Smooth muscle cell (in vitro differentiated cells): ENCODE measurements around the gene ODAD3. TPM values are rescaled to one million over a fixed set of nuclear protein-coding genes. Genes with fewer than 3 reads are reported as not detected.

ENCODE experiments used
- DNase-seq: peaks from one replicate; lab custom pipeline; 2025; ENCODE audit not compliant: unreplicated experiment; lab: John Stamatoyannopoulos, UW
- H2AFZ ChIP-seq: fragments of 200-600 bp; sonication (generic); 2 replicates; pipeline ENCODE4 v1.6.0; 2016; ENCODE audit warnings: antibody characterized with exemption, low read depth, mild to moderate bottlenecking
- H3F3A ChIP-seq: fragments of 200-600 bp; sonication (generic); 2 replicates; pipeline ENCODE4 v1.6.0; 2017; ENCODE audit warnings: antibody characterized with exemption, low read depth
- H3K27ac ChIP-seq: fragments of 200-600 bp; sonication (generic); 2 replicates; pipeline ENCODE4 v1.5.1; 2016; ENCODE audit warnings: low read depth, mild to moderate bottlenecking
- H3K27me3 ChIP-seq: fragments of 200-600 bp; sonication (generic); 2 replicates; pipeline ENCODE4 v1.6.1; 2016; ENCODE audit warnings: low read depth, mild to moderate bottlenecking
- H3K36me3 ChIP-seq: fragments of 200-600 bp; sonication (generic); 2 replicates; pipeline ENCODE4 v1.5.1; 2016; ENCODE audit warnings: low read depth
- H3K4me1 ChIP-seq: fragments of 200-600 bp; sonication (generic); 2 replicates; pipeline ENCODE4 v1.5.1; 2016; ENCODE audit warnings: low read depth
- H3K4me2 ChIP-seq: fragments of 200-600 bp; sonication (generic); 2 replicates; pipeline ENCODE4 v1.6.0; 2016; ENCODE audit warnings: mild to moderate bottlenecking
- H3K4me3 ChIP-seq: fragments of 200-600 bp; sonication (generic); 2 replicates; pipeline ENCODE4 v1.5.1; 2016; ENCODE audit warnings: mild to moderate bottlenecking
- H3K79me2 ChIP-seq: fragments of 200-600 bp; sonication (generic); 2 replicates; pipeline ENCODE4 v1.6.0; 2016; ENCODE audit warnings: low read depth, mild to moderate bottlenecking
- H3K9ac ChIP-seq: fragments of 200-600 bp; sonication (generic); 2 replicates; pipeline ENCODE4 v1.6.0; 2016; ENCODE audit warnings: low read depth
- H3K9me3 ChIP-seq: fragments of 200-600 bp; sonication (generic); replicated peaks from 2 replicates; pipeline ENCODE4 v1.5.1; 2016; ENCODE audit warnings: low read depth
- H4K20me1 ChIP-seq: fragments of 200-600 bp; sonication (generic); 2 replicates; pipeline ENCODE4 v1.6.0; 2016; ENCODE audit warnings: low read depth
- WGBS: methylation state at CpG from one replicate; pipeline ENCODE4 v1.1.7; 2016; ENCODE audit warnings: low lambda C conversion rate; 5-methylcytosine and 5-hydroxymethylcytosine counted together
- polyA plus RNA-seq: library from polyadenylated mRNA; unstranded; fragments of >200 nt; fragmentation: Nextera tagmentation; extraction: Ambion mirVana; gene quantifications from 2 replicates; pipeline ENCODE4 v1.2.1, GENCODE V29; 2016
- total RNA-seq: library from RNA; depleted of rRNA; stranded (reverse); fragments of >200 nt; gene quantifications from 2 replicates; pipeline ENCODE4 v1.2.3, GENCODE V29; 2014
- TF ChIP-seq, protein P1 (sequence below): fragments of 200-600 bp; sonication (generic); IDR thresholded peaks from 2 replicates; pipeline ENCODE4 v1.5.1; 2017; ENCODE audit warnings: borderline replicate concordance, mild to moderate bottlenecking, antibody characterized with exemption; ENCODE audit not compliant: insufficient read depth, poor library complexity, severe bottlenecking

The ODAD3 gene
- total and polyA plus RNA-seq, 2 experiments from 2014 or later, result 5.1 TPM; not detected in 1

DNA sequence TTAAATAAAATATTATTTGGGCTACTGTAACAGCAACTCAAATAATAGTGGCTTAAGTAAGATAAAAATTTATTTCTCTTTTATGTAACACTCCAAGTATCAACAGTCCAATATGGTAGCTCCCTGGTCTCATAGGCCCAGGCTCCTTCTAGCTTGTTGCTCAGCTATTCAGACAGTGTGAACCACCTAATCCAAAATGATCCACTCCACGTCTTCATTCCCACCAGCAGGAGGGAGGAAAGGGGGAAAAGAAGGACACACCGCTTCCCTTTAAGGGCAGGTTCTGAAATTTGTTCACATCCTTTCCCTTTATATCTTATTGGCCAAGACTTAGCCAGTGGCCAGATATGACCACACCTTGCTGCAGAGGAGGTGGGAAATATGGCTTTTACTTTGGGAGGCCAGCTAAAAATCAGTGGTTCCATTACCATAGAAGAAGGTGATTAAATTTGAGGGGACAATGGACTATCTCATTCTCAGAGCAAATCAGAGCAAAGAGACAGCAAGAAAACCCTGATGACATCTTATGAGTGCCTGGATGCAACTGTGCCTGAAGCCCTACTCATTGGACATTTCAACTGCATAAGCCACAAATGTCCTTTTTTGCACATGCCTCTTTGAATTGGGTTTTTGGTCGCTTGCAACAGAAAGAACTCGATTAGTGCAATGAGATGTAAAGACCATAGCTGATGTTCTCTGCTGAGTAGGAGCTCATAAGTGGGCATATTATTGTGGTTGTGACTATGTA lies 43.8 kb downstream of the ODAD3 start:
- H4K20me1 ChIP-seq, result no peaks in the 10 kb centered on the region
- DNase-seq, result no peak
- no peak overlapping the region for H2AFZ ChIP-seq
- WGBS, result 85% methylated on average over 4 of the region's 4 CpGs
- TF ChIP-seq, protein P1, sequence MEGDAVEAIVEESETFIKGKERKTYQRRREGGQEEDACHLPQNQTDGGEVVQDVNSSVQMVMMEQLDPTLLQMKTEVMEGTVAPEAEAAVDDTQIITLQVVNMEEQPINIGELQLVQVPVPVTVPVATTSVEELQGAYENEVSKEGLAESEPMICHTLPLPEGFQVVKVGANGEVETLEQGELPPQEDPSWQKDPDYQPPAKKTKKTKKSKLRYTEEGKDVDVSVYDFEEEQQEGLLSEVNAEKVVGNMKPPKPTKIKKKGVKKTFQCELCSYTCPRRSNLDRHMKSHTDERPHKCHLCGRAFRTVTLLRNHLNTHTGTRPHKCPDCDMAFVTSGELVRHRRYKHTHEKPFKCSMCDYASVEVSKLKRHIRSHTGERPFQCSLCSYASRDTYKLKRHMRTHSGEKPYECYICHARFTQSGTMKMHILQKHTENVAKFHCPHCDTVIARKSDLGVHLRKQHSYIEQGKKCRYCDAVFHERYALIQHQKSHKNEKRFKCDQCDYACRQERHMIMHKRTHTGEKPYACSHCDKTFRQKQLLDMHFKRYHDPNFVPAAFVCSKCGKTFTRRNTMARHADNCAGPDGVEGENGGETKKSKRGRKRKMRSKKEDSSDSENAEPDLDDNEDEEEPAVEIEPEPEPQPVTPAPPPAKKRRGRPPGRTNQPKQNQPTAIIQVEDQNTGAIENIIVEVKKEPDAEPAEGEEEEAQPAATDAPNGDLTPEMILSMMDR, result no peak
- H3K4me3 ChIP-seq, result no peak overlapping the region
- H3K27me3 ChIP-seq, result no peaks in the 10 kb centered on the region
- H3K9me3 ChIP-seq, result no peaks in the 10 kb centered on the region
- no peaks in the 10 kb centered on the region for H3K36me3 ChIP-seq
- no peaks in the 10 kb centered on the region for H3K4me1 ChIP-seq
- H3K9ac ChIP-seq, result no peak overlapping the region
- no peak overlapping the region for H3K4me2 ChIP-seq
- H3K27ac ChIP-seq, result no peak overlapping the region
- no peaks in the 10 kb centered on the region for H3K79me2 ChIP-seq
- H3F3A ChIP-seq, result no peaks in the 10 kb centered on the region

DNA sequence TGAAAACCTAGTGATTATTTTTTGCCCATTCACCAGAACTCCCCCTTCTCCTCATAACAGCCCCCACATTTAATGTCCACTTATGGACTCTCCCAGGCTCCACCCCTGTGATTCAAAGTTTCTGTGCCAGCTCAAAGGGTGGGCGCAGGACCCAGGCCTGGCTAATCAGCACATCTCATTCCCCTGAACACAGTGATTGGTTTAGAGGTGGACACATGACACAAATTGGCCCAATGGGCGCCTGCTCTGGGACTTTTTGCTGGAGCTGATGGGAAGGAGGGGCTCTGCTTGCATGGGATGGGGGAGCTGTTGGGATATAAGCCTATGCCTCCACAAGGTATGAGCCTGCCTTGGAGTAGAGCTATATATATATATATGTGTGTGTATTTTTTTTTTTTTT lies 44.6 kb downstream of the ODAD3 start:
- H3K9me3 ChIP-seq, result no peaks in the 10 kb centered on the region
- no peak for DNase-seq
- no peak overlapping the region for H3K4me2 ChIP-seq
- H3K9ac ChIP-seq, result no peak overlapping the region
- H3K4me3 ChIP-seq, result no peak overlapping the region
- no peaks in the 10 kb centered on the region for H3F3A ChIP-seq
- TF ChIP-seq, protein P1, result no peak
- H3K36me3 ChIP-seq, result no peaks in the 10 kb centered on the region
- no peaks in the 10 kb centered on the region for H3K27me3 ChIP-seq
- H4K20me1 ChIP-seq, result no peaks in the 10 kb centered on the region
- no peaks in the 10 kb centered on the region for H3K79me2 ChIP-seq
- H2AFZ ChIP-seq, result no peak overlapping the region
- H3K4me1 ChIP-seq, result no peaks in the 10 kb centered on the region
- H3K27ac ChIP-seq, result no peak overlapping the region
- 98% methylated on average over 2 of the region's 2 CpGs for WGBS

DNA sequence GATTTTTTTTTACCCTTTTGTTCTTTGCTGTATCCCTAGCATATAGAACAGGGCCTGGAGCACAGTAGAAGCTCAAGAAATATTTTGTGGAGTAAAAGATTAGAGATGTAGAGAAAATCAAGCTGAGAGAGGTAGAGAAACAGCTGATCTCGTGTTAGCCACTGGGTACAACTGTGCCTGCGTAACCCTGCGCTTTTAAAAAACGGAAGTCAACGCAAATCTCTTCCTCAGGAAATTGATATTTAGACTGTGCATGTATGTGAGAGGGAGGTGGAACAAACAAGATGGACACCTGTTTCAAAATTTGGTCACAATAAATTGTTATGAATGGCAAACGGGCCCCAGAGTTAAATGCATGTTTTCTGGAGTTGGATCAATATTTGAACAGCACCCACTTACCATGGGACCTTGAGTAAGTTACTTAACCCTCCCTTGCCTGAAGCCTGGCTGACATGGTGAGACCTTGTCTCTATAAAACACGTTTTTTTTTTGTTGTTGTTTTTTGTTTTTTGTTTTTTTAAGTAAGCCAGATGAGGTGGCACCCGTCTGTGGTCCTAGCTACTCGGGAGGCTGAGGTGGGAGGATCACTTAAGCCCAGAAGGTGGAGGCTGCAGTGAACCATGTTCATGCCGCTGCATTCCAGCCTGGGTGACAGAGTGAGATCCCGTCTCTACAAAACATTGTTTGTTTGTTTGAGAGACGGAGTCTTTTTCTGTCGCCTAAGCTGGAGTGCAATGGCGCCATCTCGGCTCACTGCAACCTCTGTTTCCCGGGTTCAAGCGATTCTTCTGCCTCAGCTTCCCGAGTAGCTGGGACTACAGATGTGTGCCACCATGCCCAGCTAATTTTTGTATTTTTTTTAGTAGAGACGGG lies 47.5 kb downstream of the ODAD3 start:
- Histone ChIP-seq H4K20me1 (no peaks in the 10 kb centered on the region), H3F3A (no peaks in the 10 kb centered on the region), H3K4me2 (no peak overlapping the region), H3K9me3 (no peaks in the 10 kb centered on the region), H3K9ac (no peak overlapping the region), H3K4me1 (peaks cover 5% of the 10 kb centered on the region), H2AFZ (no peak overlapping the region), H3K27ac (no peak overlapping the region), H3K36me3 (no peaks in the 10 kb centered on the region), H3K79me2 (no peaks in the 10 kb centered on the region), H3K27me3 (no peaks in the 10 kb centered on the region), H3K4me3 (no peak overlapping the region)
- 89% methylated on average over 19 of the region's 19 CpGs for WGBS
- no peak for DNase-seq
- TF ChIP-seq, protein P1, result no peak
